NCI-H345 (cell line): Measurements from ENCODE around the gene BTBD16.

Experiments
- DNase-seq: peaks from one replicate; lab custom pipeline; 2025; lab: John Stamatoyannopoulos, UW

Gene BTBD16

GRCh38 chr10:122343936-122344335 is 72.8 kb downstream of the BTBD16 start:
- DNase-seq: no peak

DNA sequence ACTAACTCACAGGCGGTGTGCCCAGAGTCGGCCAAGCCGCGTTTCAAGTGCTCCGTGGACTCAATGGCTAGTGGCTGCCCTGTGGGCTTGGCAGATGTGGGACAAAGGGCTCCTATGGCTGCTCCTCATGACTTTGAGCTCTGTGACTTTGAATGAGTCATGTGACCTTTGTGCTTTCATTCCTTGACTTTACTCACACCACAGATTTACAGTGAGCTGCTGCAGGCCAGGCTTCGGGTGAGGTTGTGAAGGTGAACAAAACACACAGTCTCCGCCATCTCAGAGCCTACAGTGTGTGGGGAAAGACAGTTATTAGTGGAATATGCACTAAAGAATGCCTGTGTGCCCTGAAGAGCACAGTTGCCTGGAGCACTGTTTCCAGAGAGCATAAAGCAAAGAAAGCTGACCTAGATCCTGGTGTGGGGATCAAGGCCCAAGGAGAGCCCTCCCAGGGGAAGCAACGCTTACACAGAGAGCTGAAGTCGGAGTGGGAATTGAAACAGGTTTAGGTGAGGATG is 73.7 kb downstream of the BTBD16 start:
- DNase-seq: no peak

- DNase-seq: no peak
Measured at GRCh38 chr10:122346326-122346950, 75.3 kb downstream of the BTBD16 start.

DNA sequence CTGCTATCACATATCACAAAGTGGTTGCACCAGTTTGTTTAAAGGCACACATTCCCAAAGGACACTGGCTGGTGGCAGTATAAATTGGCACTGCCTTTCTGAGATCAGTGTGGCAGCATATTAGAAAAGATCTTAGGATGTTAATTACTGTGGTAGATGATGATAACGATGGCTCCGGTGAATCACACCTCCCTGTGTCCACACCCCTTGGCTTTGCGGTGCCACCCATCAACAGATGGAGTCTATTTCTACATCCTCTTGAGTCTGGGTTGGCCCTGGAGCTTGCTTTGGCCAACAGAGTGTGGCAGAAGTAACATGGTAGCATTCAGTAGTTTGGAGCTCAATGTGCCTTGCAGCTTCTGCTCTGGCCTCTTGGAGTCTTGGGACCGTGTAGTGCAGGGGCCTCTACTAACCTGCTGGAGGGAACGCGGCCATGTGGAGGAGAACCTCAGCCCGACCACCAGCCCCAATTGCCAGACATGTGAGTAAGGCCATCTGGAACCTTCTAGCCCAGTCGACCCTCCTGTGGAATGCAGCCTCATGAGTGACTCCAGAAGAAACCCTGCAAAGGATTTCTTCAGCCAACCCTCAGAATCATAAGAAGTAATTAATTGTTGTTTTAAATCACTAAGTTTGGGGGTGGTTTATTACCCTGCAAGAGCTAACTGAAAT is 76.2 kb downstream of the BTBD16 start:
- no peak for DNase-seq

DNA sequence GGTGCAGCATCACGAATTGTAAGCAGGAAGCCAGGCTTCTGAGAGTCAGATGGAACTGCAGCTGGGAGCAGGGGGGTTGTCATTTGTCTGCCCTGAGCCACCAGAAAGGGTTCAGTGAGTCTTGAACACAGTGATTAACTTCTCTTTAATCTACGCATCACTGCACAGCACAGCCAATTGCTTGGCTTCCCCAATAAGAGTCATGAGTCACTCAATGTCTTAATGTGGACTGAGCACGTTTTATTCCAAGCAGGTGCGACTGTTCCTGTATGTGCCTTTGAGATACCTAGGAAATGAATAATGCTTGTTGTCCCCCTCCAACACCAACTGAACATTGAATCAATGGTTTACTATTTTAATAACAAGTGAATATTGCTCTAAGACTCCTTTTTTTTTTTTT is 77.4 kb downstream of the BTBD16 start:
- DNase-seq: peak; percentile 15

GRCh38 chr10:122348935-122349361 is 77.9 kb downstream of the BTBD16 start:
- DNase-seq: no peak

- DNase-seq: no peak
Measured at GRCh38 chr10:122349758-122350369, 78.8 kb downstream of the BTBD16 start.

DNA sequence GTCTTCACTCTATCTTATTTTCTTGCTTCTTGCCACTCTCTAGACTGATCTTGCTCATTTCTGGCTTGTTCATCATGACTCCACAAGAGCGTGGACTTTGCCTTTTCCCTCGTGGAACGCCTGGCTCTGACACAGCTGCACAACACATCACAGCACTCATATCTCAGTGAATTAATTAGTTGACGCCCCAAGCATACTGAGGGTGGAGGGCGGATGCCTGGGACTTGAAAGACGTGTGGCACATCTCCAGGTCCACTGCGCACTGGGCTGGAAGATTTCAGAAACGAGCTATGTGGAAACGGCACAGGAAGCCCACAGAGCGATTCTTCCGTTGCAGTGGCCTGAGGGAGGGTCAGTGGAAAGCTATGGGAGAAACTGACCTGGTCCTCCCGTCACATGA is 79.8 kb downstream of the BTBD16 start:
- no peak for DNase-seq

GRCh38 chr10:122352817-122353525 is 81.9 kb downstream of the BTBD16 start:
- no peak for DNase-seq

DNA sequence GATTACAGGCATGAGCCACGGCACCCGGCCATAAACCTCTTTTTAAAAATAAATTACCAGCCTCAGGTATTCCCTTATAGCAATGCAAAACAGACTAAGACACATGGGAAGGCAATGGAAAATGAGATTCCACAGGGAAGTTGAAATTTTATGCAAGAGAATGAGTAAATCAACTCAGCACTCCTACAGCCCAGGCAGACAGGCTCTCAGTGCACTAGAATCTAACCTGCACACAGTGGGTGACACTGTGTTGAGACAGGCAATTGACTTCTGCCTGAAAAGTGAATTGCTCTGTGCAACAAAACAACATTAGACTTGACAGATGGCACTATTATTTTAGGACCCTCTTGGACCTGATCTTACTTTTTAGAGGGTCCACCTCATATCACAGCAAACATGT is 83.3 kb downstream of the BTBD16 start:
- no peak for DNase-seq

DNA sequence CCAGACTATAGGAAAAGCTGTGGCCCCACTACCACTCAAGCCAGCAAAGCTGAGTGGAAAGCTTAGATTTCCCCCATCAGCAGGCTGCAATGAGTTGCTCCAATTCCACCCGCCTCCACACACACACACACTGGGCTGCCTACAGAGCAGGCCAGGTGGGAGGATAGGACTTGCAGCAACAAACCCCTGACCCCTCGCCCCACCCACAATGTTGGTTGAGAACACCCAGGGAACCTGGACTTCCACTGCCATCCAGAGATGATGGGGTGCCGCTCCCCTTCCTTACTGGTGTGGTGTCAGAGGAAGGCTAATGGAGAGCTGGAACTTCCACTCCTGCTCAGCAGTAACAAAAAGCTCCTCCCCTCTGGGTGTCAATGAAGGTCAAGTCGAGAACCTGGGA is 86.6 kb downstream of the BTBD16 start:
- DNase-seq: no peak

GRCh38 chr10:122359621-122360020 is 88.5 kb downstream of the BTBD16 start:
- DNase-seq: no peak

GRCh38 chr10:122361046-122361445 is 90.0 kb downstream of the BTBD16 start:
- no peak for DNase-seq

DNA sequence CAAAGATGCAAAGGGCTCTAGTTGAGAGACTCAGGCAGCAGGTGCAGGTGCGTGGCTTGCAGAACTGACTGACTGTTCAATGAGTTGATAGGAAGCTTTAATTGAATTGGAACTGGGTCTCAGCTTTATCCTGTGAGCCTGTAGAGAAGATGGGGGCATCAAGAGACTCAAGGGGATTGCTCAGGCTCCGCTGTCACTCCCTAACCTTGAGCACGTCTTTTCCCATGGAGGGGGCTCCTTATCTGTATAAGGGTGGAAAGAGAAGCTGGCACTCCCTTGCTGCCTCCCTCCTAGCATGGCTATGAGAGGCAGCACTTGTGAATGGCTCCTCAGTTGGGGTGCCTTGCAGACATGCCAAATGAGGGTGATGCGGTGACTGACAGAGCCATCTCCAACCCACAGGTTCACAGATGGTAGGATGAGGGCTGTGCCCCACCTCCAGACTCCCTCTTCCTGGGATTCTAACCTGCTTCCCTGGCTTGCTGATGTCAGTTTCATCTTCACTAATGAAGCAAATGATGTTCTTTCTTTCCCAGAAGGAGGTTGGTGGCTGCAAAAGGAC is 91.0 kb downstream of the BTBD16 start:
- DNase-seq: no peak

DNA sequence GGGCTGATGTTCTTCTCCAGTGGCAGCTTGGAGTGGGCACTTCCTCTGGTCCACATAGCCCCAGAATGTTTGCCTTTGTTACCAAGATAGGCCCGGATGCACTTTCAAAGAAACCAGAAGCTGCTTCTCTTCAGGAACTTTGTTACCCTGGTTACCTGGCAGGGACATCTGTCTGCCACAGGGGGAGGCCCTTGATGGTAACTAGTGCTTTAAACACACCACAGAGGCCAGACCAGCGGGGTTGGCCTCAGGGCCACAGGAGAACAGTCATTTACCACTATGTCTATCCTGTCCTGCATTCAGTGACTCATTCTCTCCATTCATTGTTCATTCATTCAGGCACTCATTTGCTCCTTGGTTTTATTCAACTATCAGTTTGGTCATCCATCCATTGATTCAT is 91.5 kb downstream of the BTBD16 start:
- no peak for DNase-seq

DNA sequence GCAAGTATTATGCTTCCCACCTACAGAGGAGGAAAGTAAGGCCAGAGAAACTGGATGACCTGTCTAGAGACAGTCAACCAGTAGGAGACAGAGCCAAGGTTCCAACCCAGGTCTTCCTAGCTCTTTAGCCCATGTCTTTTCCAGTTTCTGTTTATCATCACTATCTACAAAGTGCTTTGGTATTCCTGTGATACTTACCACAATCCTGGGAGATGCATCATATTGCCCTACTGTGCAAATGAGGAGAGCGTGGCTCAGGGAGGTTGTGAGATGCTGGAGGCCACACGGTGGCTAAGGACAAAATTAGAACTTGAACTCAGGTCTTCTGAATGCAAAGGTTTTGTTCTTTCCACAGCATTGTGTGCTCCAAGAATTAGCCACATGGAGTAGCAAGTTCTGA is 92.2 kb downstream of the BTBD16 start:
- no peak for DNase-seq

DNA sequence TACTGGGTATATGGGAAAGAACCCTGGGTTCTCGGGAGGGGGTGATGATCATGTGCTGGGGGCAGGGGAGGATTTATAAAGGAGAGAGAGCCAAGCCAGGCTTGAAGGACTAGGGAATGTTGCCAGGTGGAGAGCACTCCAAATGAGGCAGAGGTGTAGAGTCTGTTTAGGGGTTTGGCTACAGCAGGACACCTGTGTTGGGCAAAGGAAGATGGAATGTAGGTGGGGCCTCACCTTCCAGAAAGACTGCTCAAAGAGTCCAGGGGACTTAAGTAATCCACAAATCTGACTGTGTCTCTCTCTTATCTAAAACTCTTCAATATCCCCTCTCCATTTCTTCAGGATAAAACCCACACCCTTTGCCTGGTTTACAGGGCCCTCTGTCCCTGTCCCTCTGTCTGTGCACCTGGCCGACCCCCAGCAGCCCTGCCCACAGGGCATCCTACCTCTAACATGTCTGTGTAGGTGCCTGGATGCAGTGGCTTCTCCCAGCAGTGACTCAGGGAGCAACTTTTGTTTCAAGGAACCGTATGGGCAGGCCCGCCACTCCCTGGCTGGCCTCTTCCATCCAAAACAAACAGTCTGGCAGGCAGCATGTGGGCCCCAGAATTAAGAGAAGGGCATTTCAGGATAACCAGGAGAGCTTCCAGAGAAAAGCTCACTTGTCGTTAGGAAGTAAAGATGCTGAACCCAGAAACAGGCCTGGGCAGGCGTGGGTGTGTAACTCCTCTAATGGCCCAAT is 92.8 kb downstream of the BTBD16 start:
- no peak for DNase-seq

DNA sequence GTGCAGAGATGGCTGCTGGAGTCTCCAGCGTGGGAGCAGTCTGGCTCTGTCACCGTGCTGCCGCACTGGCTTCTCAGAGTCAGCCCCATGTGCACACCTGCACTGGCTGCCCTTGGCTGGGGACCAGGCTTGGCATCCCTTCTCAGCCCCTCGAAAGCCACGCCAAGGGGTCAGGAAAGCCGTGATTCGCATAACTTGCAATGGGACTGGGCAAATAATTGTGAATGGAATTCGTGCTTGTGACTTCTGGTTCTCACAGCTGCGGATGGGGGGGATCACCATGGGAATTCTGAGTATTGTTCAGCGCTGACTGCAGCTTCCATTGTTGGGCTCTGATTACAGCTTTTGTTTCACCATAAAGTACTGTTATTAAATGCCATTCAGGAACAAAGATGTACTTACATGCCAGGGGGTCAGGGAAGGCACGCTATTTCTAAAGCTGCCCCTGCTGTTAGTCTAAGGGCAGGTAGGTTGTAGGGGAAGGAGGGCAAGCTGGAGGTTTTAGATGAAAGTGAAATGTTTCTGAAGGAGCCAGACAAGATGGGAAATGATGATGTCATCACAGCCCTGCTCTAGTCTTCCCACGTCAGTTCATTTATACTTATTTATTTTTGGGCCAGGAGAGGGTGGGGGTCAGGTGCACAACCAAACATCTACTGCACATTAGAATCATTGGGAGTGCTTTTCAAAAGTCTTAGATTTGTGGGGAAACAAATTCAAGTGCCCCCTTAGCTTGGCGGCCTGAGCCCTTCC is 97.6 kb downstream of the BTBD16 start:
- no peak for DNase-seq

GRCh38 chr10:122373108-122373507 is 102.0 kb downstream of the BTBD16 start:
- DNase-seq: no peak

DNA sequence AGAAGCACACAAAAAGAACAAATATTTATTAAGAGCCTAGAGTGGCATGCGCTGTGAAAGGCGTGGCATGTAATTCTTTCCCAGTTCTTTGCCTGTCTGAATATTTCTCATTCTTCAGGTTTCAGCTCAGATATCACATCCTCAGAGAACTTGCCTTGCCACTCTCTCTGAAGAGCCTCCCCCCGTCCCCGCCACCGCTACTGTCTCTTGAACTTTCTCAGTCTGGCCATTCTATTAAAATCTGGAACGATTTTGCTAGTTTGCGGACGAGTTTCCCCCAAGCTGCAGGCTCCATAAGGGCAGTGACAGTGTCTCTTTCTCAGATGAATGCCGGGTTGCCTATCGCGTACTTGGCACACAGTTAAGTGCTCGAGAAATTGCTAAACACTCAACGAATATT is 102.6 kb downstream of the BTBD16 start:
- no peak for DNase-seq
